NCI-H2081 treated with DMSO at 0.1 percent for 48 hours (cell line): Measurements from ENCODE around the gene CD58.

Source experiments
- DNase-seq: peaks from one replicate; lab custom pipeline; 2025; lab: John Stamatoyannopoulos, UW

The CD58 gene

GRCh38 chr1:116538544-116538943, 32.3 kb downstream of the CD58 start:
- DNase-seq, result no peak

DNA sequence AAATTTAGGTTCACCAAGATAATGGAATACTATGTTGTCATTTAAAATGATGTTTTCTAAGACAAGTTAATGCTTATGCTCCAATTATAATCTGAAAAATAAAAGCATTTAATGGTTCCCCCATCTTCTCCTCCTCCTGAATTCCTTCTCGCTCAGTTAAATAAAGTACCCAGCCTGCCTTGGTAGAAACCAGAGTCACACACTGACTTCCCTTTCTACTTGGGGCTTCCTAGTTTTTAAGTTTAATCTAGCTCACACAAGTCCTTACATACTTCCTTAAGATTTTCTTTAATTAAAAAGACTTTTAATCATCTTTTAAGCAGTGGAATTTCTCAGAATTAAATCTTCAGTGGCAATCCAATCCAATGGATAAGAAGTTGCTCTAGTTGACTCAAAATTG, 32.9 kb downstream of the CD58 start:
- no peak for DNase-seq

DNA sequence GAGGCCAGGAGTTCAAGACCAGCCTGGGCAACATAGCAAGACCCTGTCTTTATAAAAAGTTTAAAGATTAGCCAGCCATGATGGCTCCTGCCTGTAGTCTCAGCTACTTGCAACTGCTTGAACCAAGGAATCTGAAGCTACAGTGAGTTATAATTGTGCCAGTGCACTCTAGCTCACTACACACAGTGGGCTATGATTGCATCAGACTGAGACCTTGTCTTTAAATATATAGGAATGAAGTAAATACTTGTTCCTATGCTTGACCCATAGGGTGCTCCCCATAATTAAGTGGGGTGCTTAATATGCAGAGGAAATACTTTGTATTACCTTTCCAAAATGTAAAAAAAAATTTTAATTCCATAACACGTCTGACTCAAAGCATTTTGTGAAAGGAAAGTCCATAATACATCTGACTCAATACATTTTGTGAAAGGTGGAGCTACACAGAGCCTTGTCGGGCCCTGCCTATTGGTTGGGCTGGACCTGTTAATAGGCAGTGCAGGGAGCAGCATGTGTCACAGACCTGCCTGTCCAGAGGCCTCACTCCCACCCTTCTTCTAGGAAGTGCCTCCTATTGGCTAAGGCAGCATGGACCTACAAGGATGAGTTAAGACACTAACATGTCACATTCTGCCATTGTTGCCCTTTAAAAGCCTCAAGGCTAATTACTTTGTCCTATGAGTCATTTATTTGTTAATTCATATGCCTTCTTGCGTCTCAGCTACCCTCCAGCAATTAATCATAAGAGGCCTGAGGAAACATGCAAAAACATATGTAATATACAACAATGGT, 33.6 kb downstream of the CD58 start:
- no peak for DNase-seq

- no peak for DNase-seq
Measured at GRCh38 chr1:116534014-116534739, 36.6 kb downstream of the CD58 start.

DNA sequence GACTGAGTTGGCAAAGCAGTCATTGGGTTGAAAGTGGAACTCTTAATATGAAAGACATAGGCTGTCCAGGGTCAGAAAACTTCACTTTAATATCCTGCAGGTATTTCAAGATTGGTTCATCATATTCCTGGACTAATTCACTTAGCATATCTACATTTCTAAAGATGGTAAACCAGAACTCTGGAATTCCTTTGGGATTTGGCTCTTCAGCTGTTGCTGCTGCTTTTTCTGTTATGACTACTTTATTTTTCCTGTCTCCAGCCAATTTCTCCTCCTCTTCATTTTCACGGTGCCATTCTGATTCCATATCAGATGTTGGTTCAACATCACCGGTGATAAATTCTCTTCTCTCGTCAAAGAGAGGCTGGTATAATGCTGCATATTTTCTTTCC, 37.4 kb downstream of the CD58 start:
- DNase-seq, result no peak

DNA sequence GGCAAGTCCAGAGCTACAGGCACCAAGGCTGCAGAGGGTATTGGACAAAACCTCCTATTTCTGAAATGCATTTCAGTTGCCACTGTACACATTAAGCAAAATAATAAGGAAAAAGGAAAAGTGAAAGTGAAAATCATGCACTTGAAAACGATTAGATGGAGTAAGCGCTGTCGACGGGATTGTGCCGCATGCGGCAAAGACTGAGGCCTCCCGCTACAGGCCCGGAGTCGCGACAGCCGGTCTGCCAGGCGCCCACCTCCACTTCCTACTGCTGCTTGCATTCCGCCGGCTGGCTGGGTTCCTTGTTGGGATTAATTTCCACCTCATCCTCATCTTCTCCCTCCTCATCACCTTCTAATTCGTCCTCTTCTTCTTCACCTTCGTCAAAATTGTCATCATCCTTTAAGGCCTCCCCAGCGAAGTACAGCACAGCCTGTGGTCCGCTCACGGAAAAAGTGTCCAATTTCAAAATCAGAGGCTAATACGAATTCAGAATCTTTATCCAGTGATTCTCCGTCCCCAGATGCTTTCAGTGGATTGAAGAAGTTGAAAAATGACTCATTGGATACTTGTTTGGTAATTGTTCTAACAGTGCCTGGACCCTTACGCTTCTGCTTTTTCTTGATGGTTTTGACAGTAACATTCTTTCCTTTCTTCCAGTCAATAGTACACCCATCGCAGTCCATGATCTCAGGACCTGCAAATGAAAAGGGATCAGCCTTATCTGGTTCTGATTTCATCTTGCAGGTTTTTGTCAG, 38.0 kb downstream of the CD58 start:
- no peak for DNase-seq

- DNase-seq, result no peak
Measured at GRCh38 chr1:116531917-116532316, 38.9 kb downstream of the CD58 start.

- no peak for DNase-seq
Measured at GRCh38 chr1:116529681-116530080, 41.1 kb downstream of the CD58 start.

- no peak for DNase-seq
Measured at GRCh38 chr1:116529199-116529631, 41.6 kb downstream of the CD58 start.

DNA sequence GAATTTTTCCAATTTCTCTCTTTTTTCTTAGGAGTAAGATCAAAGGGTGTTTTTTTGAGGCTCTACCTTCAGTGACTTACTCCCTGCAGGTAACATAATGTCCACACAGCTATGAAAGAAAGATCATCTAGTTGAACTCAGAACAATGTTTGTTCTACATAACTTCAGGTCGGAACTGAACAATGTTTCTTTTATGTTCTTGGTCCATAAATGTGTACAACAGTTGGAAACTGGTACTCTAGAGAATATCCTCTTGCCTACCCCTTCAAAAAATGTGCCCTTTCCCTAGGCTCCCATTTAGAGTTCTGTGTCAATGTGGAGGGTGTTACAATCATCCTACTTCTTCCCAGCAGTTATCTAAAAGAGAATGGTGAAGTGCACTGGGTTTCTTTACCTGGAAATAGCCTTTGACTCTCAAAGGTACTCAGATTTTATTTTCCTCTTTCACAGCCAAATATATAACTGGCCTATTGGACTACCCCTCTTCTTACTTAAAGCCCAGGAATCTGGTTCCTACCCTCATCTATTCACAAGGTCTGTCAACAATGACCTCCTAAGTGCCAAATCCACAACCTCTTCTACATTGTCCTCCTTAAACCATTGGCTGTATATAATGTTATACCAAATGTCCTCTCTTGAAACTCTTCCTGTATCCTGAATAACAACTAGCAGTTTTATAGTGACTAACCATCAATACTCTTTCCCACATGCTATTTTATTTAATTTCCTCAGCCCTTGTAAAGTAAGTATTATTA, 42.3 kb downstream of the CD58 start:
- no peak for DNase-seq

GRCh38 chr1:116525440-116525839, 45.4 kb downstream of the CD58 start:
- no peak for DNase-seq

- no peak for DNase-seq
Measured at GRCh38 chr1:116521186-116521585, 49.6 kb downstream of the CD58 start.

DNA sequence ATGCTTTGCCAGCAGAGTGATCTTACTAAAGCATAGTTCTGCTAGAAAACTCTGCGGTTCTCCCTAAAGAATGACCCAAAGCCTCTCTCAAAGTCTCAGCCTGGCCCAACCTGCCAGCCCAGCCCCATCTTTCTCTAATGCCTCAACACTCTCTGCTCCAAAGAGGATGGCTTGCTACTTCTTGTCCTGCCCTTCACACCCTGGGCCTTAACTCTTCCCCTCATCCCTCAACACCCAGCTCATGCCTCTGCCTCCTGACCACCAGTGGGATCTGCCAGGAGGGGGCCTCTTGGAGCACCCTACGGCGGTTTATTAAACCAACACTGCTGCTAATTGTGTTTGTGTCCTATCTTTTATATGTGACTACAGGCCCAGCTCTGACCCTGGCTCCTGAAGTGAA, 52.4 kb downstream of the CD58 start:
- DNase-seq, result no peak

DNA sequence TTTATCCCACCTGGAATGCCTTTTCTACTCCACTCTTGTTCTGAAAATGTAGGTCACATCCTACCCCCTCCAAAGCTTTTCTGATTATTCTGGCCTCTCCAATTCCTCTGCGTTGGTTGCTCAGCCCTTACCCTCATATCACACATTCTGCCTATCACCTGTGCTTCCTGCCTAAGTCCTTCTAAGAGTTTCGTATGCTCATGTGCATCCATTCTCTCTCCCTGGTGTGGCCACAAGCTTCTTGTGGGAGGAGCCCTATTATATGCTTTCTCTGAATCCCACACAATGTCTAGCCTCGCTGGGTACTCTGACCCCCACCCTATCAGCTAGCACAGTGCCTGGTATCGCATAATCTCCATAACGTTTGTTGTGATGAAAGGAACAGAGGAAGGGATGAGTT, 54.2 kb downstream of the CD58 start:
- DNase-seq, result no peak

DNA sequence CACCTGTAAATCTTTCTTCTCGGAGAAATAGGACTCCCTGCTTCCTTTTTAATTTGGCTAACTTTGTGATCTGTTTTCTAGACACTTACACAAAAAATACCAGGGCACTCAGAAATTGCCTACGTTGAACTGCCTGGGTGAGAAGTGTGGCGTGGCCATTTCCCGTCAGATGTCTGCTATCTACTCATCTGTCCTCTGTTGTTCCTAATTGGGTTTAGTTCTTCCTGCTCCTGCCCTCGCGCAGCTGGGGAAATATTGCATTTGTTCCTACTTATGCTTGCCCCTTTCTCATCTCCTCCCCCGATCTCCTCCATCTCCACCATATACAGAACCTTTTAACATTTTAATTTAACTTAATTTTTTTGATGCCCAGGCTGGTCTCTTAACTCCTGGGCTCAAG, 55.1 kb downstream of the CD58 start:
- no peak for DNase-seq

DNA sequence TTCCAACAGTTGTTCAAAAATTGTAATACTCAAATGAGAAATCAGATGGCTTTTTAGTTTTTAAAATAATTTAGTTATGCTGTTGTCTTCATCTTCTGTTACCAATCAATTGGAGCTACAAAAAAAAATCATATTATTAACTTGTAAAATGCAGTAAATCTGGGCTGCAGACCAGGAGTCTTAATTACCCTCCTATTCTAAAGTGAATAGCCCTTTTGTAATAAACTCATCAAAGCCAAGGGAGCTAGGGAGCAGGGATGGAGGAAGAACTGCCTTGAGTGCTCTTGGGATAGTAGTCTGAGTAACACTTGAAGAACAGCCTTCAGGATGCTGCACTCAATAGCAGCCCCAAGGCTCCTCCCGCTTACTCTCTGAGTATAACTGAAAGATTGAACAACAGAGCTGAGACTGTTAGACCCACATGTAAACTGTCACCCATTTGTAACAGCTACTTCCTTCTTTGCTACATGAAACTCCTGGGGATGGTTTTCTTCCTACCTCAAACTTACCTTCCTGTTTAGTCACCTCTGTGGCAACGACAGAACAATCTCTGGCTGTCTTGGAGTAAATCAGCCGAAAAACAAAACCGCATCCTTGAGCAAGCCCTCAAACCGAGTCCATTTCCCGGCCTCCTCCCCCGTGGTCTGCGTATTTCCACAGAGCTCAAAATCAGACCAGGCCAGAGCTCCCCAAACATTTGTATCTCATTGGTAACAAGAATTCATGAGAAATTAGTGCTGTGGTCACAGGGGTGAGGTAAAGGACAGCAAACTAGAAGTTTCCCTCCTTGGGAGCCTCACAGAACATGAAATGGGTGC, 55.9 kb downstream of the CD58 start:
- DNase-seq, result no peak

GRCh38 chr1:116513956-116514355, 56.9 kb downstream of the CD58 start:
- no peak for DNase-seq

DNA sequence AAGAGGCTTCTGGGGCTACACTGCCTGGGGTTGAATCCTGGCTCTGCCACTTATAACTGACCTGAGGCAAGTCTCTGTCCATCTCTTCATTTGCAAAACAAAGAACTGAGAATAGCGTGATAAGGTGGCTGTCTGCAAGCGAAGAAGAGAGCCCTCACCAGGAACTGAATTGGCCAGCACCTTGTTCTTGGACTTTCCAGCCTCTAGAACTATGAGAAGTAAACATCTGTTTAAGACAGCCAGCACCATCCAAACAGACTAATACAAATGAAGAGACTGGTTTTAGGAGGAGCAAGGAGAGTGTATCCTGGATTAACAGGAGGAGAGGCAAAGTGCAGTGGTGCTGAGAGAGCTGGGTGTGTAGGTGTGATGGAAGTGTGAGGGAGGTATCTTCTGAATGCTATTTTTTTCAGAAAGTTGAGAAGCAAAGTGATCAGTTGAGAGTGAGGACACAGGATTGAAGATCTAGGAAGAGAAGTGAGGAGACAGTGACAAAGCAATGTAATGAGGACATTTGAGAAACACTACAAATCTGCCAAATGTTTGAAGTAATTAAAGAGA, 59.3 kb downstream of the CD58 start:
- DNase-seq, result no peak

GRCh38 chr1:116510361-116510760, 60.5 kb downstream of the CD58 start:
- DNase-seq, result no peak

DNA sequence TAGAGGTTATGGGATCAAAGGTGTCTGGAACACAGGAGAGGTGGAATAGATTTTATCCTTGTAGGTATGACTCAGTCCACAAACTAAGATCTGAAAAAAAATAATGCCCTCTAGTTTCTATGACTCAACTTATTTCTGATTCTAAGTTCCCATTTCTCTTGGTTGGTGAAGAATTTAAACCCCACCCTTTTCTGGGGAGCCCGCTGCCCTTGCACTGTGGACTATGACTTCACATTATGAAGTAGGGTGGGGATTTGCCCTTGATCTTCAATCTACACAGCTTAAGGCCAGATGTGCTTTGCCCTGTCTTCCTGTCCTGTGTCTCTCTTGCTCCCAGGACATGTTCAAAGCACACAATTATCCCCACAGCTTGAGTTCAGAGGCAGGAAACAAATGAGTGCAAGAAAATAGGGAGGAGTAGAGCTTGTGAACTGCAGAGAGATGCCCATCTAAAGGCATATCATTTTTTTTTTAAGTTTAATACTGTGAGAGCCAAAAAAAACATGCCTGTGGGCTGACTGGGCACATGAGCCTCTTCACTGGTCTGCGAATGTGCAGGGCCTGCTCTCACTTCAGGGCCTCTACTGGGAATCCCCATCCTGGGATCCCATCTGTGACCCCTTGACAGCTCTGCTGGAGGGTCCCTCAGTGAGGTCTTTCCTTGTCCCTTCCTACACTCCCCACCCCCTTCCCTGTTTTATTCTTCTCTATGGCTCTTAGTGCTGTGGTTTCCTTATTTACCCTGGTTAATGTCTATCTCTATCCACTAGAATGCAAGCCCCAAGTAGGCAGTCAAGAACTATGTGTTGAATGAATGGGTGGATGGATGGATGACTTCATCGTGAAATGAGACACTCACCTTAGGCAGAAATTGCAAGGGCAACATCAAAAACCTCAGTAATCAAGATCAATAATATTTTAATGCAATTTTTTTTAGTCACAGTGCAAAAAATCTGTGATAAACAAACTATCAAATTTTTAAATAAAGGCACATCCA, 61.5 kb downstream of the CD58 start:
- DNase-seq, result no peak
